T-helper 2 cell treated with Interferon-gamma antibody and Interleukin-4, amounts not matched to agents 5 μg/mL and 100 μg/mL, for 36 hours (primary cell): ENCODE results near the gene CNTNAP4.

ENCODE experiments used
- DNase-seq: peaks from one replicate; pipeline ENCODE4 v3.0.0; 2021; ENCODE audit warnings: low spot score
- H3K27ac Mint-ChIP-seq: one replicate; pipeline ENCODE4 v1.8.0; 2021; ENCODE audit warnings: mild to moderate bottlenecking, mixed read lengths
- H3K27me3 Mint-ChIP-seq: one replicate; pipeline ENCODE4 v1.8.0; 2021; ENCODE audit warnings: low read depth, mixed read lengths
- H3K36me3 Mint-ChIP-seq: one replicate; pipeline ENCODE4 v1.8.0; 2021; ENCODE audit warnings: low read depth, mixed read lengths
- H3K4me1 Mint-ChIP-seq: one replicate; pipeline ENCODE4 v1.8.0; 2021; ENCODE audit warnings: low read depth, mixed read lengths
- H3K4me3 Mint-ChIP-seq: one replicate; pipeline ENCODE4 v1.8.0; 2022; ENCODE audit warnings: mild to moderate bottlenecking, moderate library complexity, mixed read lengths
- H3K9me3 Mint-ChIP-seq: one replicate; pipeline ENCODE4 v1.8.0; 2021; ENCODE audit warnings: mixed read lengths

Gene CNTNAP4

DNA sequence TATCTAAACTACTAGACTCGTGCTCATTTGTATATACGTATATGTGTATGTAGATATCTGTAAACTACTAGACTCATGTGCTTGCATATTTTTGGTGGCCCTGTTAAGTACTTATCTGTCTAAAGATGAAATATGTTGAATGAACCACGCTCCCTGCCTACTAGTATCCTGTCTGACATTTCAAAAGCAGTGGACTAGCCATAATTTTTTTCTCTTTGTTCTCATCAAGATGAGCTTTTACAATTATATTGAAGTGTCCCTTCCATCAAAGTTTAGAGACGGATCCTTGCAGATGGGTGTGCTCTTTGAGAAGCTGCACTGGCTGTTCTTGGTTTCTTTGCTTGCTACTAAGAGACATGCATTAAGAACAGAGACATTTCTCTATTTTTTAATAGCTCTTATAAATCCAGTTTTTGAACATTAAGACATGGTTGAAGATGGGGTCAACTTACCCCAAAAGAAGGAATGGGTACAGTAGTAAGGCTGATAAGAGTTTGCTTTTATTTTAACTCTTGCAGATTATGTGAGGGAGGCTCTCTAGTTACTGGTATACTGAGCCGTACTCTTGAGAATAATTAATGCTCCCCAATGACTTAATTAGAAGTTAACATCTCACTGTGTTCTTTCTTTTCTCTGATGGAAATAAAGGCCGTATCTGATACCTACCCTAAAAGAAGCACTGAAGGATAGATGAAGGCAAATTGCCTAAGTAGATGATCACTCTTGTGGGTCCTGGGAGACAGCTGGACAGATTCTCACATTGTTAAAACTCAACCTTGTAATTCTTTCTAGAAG is 3.4 kb downstream of the CNTNAP4 start:
- H3K9me3 Mint-ChIP-seq: peaks cover 1% of the 10 kb centered on the region
- no peak for DNase-seq
- no peak overlapping the region for H3K27ac Mint-ChIP-seq
- H3K4me1 Mint-ChIP-seq: no peaks in the 10 kb centered on the region
- no peak overlapping the region for H3K4me3 Mint-ChIP-seq
- no peaks in the 10 kb centered on the region for H3K27me3 Mint-ChIP-seq
- no peaks in the 10 kb centered on the region for H3K36me3 Mint-ChIP-seq

DNA sequence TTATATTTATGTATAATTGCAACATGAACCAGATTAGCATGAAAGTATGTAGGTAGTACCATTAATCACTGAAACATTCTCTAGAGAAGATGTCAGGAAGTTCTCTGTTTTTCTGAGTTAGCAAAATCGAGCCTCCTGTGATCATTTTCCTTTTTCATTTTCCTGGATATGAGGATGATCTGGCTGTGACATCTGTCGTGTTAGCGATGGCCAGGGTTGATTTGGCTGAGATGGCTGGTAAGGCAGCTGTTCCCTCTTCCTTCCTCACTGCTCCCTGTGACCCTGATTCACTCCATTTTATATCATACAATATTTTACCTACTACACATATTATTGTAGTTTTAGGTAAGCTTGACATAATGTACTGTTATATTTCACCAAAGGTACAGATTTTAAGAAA is 10.3 kb downstream of the CNTNAP4 start:
- no peaks in the 10 kb centered on the region for H3K27me3 Mint-ChIP-seq
- no peak overlapping the region for H3K4me3 Mint-ChIP-seq
- H3K4me1 Mint-ChIP-seq: no peaks in the 10 kb centered on the region
- peaks cover 20% of the 10 kb centered on the region for H3K9me3 Mint-ChIP-seq
- H3K36me3 Mint-ChIP-seq: no peaks in the 10 kb centered on the region
- DNase-seq: no peak
- H3K27ac Mint-ChIP-seq: no peak overlapping the region

DNA sequence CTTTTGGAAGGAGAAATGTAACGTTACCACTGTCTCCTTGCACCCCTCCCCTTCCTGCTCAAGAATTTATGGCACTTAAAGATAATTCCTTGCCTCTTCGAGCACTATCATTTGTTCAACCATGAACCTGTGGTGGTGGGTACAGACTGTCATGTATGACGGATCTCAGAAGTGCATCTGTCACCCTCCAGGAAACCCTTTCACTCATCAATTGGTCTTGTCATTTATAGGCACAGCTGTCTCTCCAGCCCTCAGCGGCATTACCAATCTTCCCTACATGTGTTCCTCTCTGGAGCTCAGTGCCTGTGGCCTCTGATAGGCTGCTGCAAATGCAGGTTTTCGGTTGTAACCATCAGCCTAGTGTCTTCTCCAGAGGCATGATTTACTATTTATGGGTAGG is 15.0 kb downstream of the CNTNAP4 start:
- Mint-ChIP-seq H3K27ac (no peak overlapping the region), H3K27me3 (no peaks in the 10 kb centered on the region), H3K4me1 (no peaks in the 10 kb centered on the region), H3K4me3 (no peak overlapping the region), H3K36me3 (no peaks in the 10 kb centered on the region), H3K9me3 (peaks cover 19% of the 10 kb centered on the region)
- no peak for DNase-seq

DNA sequence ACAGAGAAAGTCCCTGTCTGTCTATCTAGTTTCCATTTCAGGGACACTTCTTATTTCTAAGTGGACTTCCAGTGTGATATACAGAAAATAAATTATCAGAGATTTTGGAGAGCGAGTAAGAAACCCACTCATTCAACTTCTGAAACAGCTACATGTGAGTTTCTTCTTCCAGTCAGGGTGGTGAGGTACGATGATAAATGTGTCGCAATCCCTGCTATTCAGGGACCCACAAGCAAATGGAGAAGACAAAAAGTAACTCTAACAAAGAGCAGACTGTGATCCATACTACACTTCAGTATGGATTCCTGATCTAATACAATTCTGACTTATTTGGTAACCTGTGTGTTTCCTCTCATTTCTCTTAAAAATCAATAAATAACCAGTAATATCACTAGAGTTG is 16.8 kb downstream of the CNTNAP4 start:
- no peak for DNase-seq
- no peaks in the 10 kb centered on the region for H3K27me3 Mint-ChIP-seq
- no peak overlapping the region for H3K27ac Mint-ChIP-seq
- peaks cover 24% of the 10 kb centered on the region for H3K9me3 Mint-ChIP-seq
- no peaks in the 10 kb centered on the region for H3K4me1 Mint-ChIP-seq
- H3K36me3 Mint-ChIP-seq: no peaks in the 10 kb centered on the region
- H3K4me3 Mint-ChIP-seq: no peak overlapping the region

DNA sequence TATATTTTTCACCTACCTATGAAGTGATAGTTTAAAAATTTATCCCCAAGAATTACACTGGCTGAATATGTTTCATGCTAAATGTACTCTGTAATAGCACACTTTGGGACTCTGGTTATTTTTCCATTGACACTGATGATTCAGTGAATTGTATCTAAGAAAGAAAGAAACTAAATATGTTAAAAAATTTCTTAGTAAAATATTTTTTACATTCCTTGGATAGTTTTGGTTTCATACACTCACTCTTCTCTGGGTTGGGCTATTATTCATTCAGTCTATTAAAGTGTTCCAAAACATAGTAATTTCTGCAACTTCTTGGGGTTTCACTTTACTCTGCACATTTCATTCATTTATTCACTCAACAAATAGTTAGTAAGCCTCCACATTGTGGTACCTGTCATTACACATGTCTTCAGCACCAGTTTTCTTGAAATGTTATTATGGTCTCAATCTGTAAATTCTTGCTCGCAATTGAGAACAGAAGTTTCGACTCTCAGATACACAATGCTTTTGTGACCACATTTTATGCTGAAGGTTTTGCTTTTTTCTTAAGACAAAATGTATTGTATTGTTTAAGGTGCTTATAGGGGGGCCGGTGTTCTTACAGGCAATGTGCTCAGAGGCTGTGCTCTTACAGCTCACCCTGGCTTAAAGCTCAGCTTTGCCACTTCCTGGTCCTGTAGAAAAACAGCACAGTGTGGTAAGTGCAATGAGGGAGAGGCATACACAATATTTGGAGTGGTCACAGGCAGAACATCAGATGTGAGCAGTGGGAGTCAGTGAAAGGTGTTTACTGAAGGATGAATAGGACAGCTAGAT is 17.4 kb downstream of the CNTNAP4 start:
- no peaks in the 10 kb centered on the region for H3K27me3 Mint-ChIP-seq

DNA sequence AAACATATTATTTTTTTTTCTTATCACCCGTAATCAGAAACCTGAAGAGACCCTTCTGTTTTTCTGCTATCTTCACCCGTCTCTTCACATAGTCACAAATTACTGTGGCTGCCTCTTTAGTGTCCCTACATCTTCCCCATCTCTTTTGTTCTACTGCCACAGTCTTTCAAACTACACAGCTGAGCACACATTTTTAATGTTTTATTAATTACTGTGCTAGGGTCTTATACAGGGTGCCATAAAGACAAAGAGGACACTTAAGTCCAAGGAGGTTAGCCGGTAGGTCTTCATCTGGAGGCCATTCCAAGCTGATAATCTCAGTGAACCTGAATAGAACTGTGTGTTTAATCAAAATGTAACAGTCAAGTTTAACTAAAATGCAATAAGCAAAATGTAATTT is 20.7 kb downstream of the CNTNAP4 start:
- H3K9me3 Mint-ChIP-seq: peaks cover 10% of the 10 kb centered on the region
- H3K27ac Mint-ChIP-seq: no peak overlapping the region
- no peak overlapping the region for H3K4me3 Mint-ChIP-seq
- H3K27me3 Mint-ChIP-seq: no peaks in the 10 kb centered on the region
- H3K36me3 Mint-ChIP-seq: no peaks in the 10 kb centered on the region
- H3K4me1 Mint-ChIP-seq: no peaks in the 10 kb centered on the region
- DNase-seq: no peak

More for the DNA sequence above, 17.4 kb downstream of the CNTNAP4 start:
- Mint-ChIP-seq H3K4me3 (no peak overlapping the region), H3K9me3 (peaks cover 24% of the 10 kb centered on the region), H3K36me3 (no peaks in the 10 kb centered on the region), H3K27ac (no peak overlapping the region), H3K4me1 (no peaks in the 10 kb centered on the region)
- DNase-seq: no peak

DNA sequence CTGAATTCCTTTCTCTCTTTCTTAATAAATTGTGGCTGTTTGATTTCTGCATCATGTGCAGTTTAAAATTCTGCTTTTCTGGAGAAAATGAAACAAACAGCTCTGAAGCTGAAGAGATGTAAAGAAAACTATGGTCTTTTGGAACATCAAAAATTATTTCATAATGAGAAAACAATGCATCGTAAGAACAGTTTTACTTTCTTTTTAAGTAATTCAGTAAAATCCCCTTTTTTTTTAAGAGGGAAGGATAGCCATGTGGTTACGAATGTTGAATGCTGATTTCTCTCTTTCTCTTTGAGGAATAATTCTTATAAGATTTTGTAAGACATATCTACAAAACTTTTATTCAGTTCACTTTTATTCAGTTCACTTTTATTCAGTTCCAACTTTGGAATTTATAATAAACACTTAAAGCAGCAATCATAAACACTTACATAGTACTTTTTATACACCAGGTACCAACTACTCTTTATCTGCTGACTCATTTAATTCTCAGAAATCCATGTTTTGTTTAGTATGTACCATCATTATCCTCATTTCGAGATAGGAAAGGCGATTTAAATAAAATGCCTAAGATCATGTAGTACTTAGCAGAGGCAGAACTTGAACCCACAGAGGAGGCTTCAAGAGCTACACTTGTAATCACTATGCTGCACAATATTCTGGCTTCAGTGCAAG is 26.6 kb downstream of the CNTNAP4 start:
- H3K4me1 Mint-ChIP-seq: no peaks in the 10 kb centered on the region
- H3K27ac Mint-ChIP-seq: no peak overlapping the region
- H3K4me3 Mint-ChIP-seq: no peak overlapping the region
- DNase-seq: no peak
- no peaks in the 10 kb centered on the region for H3K9me3 Mint-ChIP-seq
- no peaks in the 10 kb centered on the region for H3K36me3 Mint-ChIP-seq
- H3K27me3 Mint-ChIP-seq: no peaks in the 10 kb centered on the region

GRCh38 chr16:76309639-76310335 is 32.6 kb downstream of the CNTNAP4 start:
- Mint-ChIP-seq H3K9me3 (peaks cover 3% of the 10 kb centered on the region), H3K4me3 (no peak overlapping the region), H3K27me3 (no peaks in the 10 kb centered on the region), H3K4me1 (no peaks in the 10 kb centered on the region), H3K36me3 (no peaks in the 10 kb centered on the region), H3K27ac (no peak overlapping the region)
- DNase-seq: no peak

DNA sequence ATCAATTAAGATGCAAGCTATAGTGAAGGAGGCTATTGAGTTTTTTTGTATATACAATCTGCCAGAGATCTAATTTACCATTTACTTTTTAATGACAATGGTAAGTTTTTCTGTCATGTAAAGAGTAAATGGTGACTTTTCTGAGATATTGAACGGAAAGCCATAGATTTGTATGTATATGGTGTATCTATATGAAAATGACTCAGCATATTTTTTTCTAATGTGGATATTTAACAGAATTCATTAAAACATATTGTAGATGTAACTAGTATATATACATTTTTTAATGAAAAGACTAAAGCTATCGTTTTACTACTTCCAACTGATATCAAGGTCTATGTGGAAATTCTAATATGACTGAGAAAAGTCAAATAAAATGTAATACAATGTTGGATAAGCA is 34.1 kb downstream of the CNTNAP4 start:
- DNase-seq: no peak
- Mint-ChIP-seq H3K4me1 (no peaks in the 10 kb centered on the region), H3K9me3 (peaks cover 3% of the 10 kb centered on the region), H3K27me3 (no peaks in the 10 kb centered on the region), H3K4me3 (no peak overlapping the region), H3K36me3 (no peaks in the 10 kb centered on the region), H3K27ac (no peak overlapping the region)

- no peak for DNase-seq
- Mint-ChIP-seq H3K27me3 (no peaks in the 10 kb centered on the region), H3K4me3 (no peak overlapping the region), H3K9me3 (peaks cover 10% of the 10 kb centered on the region), H3K36me3 (no peaks in the 10 kb centered on the region), H3K27ac (no peak overlapping the region), H3K4me1 (no peaks in the 10 kb centered on the region)
Measured at GRCh38 chr16:76318565-76318964, 41.4 kb downstream of the CNTNAP4 start.

GRCh38 chr16:76329106-76329505 is 51.9 kb downstream of the CNTNAP4 start:
- no peak overlapping the region for H3K4me3 Mint-ChIP-seq
- no peaks in the 10 kb centered on the region for H3K4me1 Mint-ChIP-seq
- H3K27ac Mint-ChIP-seq: no peak overlapping the region
- H3K27me3 Mint-ChIP-seq: no peaks in the 10 kb centered on the region
- no peaks in the 10 kb centered on the region for H3K36me3 Mint-ChIP-seq
- DNase-seq: no peak
- peaks cover 3% of the 10 kb centered on the region for H3K9me3 Mint-ChIP-seq

DNA sequence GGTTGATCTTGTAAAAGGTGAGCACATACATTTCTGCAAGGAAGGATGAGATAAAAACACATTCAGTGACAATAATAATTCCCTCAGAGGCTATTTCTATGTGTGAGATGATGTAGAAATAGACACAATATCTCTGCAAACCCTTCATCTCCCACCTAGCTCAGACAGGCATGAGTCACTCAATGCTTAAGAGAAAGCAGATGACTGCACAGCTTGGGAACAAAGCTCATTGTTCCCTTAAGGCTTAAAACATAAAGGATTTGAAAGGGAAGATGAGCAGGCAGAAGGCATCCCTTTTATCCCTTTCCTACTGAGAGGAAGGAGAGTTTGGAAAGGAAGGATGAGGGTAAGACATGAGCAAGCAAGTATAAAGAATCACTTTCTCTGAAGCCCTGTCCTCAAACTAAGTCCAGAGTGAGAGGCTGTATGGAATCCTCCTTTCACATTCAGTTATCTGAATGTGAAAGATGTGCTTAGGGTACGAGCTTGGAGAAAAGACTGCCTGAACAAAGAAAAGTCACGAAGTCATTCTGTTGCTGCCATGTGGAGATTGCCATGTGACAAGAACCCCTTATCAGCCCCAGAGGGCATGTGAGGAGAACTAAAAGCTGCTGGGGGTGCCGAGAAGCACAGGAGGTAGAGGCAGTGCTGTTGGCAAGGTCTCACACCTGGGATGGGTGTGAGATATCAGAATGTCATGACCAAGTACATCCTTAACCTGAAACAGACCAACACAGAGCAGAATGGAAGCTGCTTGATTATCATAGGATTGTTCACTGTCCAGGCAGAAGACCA is 58.2 kb downstream of the CNTNAP4 start:
- DNase-seq: no peak
- H3K27ac Mint-ChIP-seq: no peak overlapping the region
- no peaks in the 10 kb centered on the region for H3K4me1 Mint-ChIP-seq
- peaks cover 24% of the 10 kb centered on the region for H3K9me3 Mint-ChIP-seq
- H3K4me3 Mint-ChIP-seq: no peak overlapping the region
- no peaks in the 10 kb centered on the region for H3K36me3 Mint-ChIP-seq
- no peaks in the 10 kb centered on the region for H3K27me3 Mint-ChIP-seq

- no peak for DNase-seq
- Mint-ChIP-seq H3K27me3 (no peaks in the 10 kb centered on the region), H3K9me3 (peaks cover 27% of the 10 kb centered on the region), H3K4me1 (no peaks in the 10 kb centered on the region), H3K36me3 (no peaks in the 10 kb centered on the region), H3K27ac (no peak overlapping the region), H3K4me3 (no peak overlapping the region)
Measured at GRCh38 chr16:76336112-76336511, 58.9 kb downstream of the CNTNAP4 start.
